Activated CD8-positive, alpha-beta memory T cell treated with anti-CD3 and anti-CD28 coated beads, Interleukin-2, amount 50 U/mL, for 1 hour (primary cell): ENCODE data around the gene CYLD.

Experiments used
- DNase-seq: peaks from one replicate; pipeline ENCODE4 v3.0.0-alpha.2; 2020; ENCODE audit errors: extremely low read depth

Gene CYLD

DNA sequence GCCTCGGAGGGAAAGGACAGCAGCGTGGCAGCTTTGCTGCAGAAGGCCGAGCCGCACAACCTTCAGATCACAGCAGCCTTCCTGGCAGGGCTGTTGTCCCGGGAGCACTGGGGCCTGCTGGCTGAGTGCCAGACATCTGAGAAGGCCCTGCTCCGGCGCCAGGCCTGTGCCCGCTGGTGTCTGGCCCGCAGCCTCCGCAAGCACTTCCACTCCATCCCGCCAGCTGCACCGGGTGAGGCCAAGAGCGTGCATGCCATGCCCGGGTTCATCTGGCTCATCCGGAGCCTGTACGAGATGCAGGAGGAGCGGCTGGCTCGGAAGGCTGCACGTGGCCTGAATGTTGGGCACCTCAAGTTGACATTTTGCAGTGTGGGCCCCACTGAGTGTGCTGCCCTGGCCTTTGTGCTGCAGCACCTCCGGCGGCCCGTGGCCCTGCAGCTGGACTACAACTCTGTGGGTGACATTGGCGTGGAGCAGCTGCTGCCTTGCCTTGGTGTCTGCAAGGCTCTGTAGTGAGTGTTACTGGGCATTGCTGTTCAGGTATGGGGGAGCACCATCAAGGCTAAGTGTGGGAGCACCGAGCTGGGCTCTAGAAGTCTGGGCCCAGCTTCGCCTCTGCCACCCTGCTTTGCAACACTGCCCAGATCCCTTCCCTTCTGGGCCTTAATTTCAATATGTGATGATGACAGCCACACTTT, 29.9 kb upstream of the CYLD start:
- no peak for DNase-seq

DNA sequence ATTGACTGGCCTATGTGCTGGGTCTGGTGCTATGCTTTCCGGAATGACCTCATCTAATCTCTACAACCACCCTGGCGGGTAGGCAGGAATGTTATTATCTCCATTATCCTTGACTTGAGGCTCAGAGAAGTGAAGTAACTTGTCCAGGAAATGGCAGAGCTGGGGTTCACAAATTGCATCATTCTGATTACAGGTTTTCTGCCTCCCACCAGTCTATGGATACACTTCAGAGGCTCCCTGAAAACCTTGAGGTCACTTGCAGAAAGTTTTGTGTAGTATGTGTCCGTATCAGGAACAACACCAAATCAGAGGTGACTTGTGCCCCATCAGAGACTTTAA, 29.4 kb upstream of the CYLD start:
- no peak for DNase-seq

DNA sequence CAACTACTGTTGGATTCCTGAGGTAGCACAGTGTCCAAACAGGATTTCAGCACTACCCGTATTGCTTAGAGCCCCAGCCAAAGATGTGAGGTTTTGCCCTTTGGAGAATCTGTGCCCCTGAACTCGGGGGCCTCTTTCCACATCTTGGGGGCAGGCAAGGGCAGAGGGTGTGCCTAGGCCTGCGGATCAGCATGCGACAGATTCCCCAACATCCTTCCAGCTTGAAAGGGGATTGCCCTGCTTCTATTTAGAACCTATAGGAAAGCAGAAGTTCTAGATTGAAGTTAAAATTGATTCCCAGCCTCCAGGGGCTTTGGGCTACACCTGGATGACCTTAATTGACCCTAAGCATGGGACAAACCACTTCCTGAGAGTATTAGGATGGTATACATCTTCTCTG, 28.9 kb upstream of the CYLD start:
- no peak for DNase-seq

DNA sequence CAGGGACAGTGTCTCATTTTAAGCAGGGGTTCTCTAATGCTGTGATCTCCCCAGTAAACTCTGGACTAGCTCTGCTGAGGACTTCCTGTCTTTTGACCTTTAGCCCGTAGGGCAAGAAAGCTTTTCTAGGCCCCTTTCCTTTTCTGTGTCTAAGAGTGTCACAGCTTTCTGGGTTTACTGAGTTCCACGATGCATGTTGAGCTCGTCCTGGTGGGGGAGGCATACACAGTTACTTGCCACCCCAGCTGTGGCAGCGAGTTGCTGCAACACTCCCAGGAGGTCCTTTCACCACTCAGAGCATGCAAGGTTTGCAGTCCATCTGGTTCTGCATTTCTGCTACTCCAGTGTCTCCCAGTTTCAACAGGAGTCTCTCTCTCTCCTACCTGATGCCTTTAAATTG, 24.8 kb upstream of the CYLD start:
- no peak for DNase-seq

DNA sequence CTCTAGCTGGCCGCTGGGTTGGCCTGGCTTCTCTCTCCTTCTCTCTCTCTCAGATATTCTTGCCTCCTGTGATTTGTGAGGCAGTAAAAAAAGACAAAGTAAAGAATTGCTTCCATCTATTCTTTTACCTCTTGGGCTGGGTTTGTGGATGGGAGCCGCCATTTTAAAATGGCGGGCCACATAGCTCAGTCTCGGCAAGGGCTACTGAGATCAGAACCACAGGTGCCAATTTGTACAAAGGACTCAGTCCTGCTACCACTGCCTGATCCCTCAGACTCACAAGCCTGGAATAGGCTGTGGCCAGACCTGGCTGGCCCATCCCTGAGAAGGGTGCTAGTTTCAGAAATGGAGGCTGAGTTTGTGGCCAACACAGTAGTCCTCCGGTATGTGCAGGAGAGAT, 24.4 kb upstream of the CYLD start:
- DNase-seq, result no peak

DNA sequence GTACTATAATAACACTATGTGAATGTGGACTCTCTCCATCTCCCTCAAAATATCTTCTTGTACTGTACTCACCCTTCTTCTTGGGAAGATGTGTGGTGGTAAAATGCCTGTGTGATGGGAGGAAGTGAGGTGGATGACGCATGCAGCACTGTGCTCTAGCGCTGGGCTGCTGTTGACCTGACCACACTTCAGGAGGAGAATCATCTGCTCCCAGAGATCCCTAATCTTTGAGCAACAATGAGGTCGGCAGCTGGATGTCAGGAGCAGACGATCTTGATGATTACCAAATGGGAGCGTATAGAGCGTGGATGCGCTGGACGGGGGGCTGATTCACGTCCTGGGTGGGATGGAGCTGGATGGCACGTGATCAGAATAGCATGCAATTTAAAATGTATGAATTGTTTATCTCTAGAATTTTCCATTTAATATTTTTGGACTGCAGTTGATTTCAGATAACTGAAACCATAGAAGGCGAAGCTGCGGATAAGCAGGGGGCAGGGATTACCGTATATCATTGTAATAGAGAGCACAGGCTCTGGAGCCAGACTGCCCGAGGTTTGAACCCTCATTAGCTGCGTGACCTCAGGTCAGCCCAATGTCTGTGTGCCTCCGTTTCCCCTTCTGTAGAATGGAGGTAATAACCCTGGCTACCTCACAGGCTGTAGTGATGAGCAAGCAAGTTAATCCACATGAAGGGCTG, 23.7 kb upstream of the CYLD start:
- DNase-seq, result no peak

DNA sequence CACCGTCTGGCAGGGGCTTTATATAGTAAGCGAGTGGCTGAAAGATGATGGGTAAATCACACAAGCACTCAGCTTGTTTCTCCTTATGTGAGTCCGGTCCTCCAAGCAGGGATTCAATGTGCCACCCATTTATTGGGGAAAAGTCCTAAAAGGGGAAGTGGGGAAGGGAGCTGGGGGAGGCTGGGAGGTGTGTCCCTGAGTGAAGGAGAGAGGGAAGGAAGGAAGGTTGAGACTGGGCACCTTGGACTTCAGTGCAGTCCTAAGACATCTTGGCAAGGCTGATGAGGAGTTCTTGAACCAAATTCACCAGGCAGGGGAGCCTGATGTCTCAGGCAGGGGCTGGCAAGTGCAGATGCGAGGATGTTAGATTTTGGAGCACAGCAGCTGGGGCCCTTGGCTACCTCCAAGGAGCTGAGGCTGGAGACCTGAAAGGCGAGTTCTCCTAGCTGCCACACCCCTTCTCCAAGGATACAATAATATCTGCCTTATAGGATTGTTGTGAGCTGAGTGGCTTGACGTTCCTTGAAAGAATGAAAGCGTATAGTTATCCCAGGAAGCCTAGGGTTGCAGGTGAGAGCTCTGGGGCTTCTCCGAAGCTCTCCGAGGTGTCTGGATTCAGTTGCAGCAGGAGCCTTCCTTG, 23.0 kb upstream of the CYLD start:
- DNase-seq, result no peak

DNA sequence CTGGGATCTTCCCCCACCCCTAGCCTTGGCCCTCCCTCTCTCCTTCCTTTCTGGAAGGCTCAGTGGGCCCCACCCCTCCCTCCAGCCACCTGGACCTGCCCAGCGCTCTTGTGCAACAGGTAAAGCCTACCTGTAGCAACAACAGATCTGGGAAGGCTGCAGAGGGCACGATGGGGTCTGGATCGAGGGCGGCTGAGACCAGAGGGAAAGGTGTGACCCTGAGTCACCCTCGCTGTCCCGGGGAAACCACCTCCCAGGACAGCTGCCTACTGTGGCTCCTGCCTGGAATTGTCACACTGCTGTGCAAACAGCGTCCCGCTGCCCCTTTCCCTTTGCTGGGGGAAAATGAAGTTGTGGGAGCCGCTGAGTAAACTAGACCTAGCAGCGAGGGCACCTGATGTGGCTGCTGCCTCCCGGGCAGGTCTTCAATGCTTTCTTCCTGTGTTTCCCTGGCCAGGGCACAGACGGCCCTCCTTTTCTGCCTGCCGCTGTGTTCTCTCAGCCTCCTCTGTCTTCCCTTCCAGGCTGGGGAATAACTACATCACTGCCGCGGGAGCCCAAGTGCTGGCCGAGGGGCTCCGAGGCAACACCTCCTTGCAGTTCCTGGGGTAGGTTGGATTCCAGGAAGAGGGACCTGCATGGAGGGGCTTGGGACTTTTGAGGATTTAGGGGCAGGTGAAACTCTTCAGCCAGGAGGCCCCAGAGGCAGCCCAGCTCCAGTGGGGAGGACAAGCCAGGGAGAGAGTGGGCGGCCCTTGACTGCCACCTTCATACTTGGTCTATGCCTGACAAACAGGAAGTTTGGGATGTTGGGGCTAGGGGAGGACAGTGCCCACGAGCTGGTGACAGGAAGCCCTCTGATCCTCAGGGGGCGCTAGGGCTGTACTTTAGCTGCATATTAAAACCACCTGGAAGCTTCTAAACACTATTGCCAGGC, 22.2 kb upstream of the CYLD start:
- no peak for DNase-seq

DNA sequence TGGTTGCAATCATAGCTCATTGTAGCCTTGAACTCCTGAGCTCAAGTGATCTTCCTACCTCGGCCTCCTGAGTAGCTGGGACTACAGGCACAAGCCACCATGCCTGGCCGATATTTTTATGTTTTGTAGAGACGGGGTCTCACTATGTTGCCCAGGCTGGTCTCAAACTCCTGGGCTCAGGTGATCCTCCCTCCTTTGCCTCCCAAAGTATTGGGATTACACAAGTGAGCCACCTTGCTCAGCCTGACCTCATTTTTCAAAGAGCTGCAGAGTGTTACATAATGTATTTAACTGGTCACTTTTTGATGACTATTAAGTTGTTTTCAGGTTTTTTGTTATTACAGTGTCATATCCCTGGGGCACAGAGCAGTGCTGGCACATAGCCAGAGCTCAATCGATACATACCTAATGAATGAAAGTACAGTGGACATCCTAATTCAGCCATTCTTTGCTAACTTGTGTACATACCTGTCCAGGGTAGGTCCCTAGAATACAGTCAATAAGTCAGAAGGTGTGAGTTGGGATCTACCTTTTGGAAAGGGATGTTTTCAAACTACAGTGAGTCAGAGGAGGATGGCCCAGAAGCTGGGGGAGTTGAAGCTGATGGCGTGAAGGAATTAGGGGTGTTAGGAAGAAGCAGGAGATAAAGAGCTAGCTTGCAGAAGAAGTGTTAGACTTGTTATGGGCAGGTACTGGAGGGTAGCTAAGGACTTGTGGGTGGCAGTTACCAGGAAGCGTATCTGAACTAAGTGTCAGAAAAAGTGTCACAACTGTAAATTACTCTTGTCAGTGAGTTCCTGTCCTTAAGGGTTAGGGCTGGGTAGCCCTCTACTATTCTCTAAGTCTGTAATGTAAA, 20.1 kb upstream of the CYLD start:
- DNase-seq, result no peak

DNA sequence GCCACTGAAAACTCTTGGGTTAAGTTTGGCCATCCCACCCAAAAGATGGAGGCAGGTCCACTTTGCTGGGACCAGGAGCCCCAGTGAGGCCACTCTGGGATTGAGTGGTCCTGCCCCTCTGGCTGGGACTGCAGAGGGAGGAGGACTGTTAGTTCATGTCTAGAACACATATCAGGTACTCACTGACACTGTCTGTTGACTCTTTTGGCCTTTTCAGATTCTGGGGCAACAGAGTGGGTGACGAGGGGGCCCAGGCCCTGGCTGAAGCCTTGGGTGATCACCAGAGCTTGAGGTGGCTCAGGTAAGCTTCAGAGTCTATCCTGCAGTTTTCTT, 19.5 kb upstream of the CYLD start:
- DNase-seq, result no peak

DNA sequence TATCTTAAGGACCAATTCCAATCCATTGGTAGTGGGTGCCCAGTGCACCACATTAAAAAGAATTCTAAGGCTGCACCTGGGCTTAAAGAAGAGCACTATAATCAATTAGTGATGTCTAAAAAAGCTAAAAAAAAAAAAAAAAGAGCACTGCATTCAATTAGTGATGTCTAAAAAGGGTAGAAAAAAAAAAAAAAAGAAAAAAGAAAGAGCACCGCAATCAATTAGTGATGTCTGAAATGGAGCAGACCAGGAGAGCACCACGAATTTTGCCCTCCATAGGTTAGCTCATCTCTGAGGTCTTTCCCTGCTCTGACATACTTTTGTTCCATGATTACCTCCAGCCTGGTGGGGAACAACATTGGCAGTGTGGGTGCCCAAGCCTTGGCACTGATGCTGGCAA, 18.9 kb upstream of the CYLD start:
- DNase-seq, result no peak

DNA sequence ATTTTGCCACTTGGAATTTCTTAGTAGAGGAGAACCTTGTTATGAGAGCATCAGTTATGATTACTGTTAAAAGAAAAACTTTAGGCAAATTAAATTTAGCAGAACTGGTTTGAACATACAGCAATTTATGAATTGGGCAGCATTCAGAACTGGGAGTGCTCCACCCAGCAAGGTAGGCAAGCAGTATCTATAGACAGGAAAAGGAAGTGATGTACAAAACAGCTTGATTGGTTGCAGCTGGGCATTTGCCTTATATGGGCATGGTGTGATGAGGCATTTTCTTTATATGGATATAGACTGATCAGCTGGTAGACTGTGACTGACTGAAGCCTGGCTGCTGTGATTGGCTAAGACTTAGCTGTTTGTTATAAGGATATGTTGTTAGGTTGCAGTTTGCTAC, 17.6 kb upstream of the CYLD start:
- no peak for DNase-seq

DNA sequence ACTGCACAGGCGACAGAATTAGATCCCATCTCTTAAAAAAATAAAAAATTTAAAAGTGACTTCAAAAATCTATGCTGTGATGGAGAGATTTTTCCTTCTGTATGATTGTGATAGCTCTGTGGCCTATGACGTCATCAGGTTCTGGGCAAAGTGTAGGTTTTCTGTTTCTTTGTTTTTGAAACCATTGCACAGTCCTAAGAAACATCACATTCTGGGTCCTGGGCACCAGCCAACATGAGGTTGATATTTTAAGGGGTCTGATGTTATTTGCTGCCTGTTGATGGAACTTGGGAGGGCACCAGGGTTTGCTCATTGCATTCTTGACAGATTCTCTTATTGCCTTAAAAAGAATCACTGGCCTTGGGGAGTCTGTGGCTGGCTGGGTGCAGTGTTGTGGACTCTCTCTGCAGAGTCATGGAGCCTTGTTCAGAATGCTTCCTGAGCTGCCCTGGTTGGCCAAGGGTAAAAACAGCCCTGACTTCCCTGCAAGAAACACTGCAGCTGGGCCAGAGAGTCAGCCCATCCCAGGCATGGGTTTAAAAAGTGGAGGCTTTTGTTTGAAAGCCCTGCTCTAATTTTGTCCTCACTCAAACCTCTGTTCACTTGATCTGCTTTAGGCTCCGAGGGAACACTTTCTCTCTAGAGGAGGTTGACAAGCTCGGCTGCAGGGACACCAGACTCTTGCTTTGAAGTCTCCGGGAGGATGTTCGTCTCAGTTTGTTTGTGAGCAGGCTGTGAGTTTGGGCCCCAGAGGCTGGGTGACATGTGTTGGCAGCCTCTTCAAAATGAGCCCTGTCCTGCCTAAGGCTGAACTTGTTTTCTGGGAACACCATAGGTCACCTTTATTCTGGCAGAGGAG, 10.5 kb upstream of the CYLD start:
- DNase-seq, result no peak

DNA sequence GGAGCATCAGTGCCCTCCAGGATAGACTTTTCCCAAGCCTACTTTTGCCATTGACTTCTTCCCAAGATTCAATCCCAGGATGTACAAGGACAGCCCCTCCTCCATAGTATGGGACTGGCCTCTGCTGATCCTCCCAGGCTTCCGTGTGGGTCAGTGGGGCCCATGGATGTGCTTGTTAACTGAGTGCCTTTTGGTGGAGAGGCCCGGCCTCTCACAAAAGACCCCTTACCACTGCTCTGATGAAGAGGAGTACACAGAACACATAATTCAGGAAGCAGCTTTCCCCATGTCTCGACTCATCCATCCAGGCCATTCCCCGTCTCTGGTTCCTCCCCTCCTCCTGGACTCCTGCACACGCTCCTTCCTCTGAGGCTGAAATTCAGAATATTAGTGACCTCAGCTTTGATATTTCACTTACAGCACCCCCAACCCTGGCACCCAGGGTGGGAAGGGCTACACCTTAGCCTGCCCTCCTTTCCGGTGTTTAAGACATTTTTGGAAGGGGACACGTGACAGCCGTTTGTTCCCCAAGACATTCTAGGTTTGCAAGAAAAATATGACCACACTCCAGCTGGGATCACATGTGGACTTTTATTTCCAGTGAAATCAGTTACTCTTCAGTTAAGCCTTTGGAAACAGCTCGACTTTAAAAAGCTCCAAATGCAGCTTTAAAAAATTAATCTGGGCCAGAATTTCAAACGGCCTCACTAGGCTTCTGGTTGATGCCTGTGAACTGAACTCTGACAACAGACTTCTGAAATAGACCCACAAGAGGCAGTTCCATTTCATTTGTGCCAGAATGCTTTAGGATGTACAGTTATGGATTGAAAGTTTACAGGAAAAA, 9.7 kb upstream of the CYLD start:
- no peak for DNase-seq

DNA sequence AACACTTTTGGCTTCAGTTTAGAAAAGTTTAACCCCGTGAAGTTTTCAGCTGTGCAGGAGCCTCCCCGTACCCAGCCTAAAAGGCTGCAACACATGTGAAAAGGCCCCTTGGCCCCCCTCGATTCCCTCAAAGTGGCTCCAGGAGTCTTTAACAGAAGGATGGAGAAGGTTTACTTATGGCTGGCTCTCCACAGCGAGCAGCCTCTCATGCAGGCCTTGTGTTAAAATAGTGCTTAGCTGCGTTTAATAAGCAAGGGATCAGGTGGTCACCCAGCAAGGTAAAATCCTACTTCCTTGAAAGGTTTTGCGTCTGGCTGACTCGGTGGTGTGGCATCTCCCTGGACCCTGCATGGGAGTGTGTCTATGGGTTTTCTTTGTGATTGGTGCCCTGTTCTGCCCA, 8.4 kb upstream of the CYLD start:
- DNase-seq, result no peak

DNA sequence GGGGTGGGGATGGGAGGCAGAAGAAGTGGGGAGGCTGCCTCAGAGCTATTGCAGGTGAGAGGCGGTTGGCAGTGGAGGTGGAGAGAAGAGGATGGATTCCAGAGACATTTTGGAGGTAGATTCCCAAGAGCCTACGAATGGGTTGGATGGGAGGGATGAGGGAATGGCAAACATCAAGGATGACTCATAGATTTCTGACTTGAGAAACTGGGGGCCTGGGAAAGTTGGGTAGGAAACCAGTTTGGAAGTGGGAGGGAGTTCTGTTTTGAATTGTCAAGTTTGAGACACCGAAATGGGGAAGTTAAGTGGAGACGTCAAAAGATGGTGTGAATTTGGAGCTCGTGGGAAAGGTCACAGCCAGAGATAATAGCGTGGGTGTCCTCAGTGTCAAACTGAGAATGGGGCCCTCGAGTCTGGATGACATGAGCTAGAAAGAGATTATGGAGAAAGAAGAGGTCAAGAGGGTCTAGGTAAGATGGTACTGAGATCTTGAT, 6.2 kb upstream of the CYLD start:
- no peak for DNase-seq

DNA sequence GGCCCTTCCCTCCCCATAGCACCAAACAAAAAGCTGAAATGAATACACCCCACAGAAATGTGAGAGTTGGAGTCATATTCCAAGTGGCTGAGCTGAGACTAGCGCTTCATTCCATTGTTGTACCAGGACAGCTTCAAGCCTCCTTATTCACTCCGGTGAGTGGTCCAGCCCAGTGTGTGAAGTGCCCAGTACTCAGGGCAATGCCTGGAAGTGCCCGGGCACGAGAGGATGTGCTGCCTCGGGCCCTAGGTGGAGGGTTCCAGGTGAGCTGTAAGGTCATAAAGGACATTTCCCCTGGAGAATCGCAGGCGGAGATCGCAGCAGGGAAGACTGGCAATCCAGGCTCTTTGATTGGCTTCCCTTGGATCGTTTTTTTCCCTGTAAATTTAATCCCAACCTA, 5.4 kb upstream of the CYLD start:
- DNase-seq, result no peak

DNA sequence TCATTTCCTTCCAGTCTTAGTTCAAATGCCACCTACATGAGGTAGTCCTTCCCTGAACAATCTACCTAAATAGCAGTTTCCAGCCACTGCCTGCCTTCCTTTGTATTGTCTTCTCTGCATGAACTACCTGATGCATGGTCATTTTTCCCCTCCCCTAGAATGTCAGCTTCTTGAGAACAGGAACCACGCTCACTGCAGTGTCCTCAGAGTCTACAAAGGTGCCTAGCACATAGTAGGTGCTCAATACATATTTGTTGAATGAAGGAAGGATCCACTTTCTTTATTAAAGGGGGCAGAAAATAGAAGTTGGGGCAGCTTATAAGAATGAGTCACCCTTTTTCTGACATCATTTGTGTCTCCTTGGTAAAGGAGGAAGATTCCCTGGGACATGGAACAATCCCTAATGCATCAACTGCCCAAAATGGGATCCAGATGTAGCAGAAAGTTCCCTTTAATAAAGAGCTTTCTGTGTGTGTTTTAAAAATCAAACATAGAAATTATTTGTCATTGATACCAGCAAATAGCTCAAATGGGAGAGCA, 4.4 kb upstream of the CYLD start:
- DNase-seq, result no peak

DNA sequence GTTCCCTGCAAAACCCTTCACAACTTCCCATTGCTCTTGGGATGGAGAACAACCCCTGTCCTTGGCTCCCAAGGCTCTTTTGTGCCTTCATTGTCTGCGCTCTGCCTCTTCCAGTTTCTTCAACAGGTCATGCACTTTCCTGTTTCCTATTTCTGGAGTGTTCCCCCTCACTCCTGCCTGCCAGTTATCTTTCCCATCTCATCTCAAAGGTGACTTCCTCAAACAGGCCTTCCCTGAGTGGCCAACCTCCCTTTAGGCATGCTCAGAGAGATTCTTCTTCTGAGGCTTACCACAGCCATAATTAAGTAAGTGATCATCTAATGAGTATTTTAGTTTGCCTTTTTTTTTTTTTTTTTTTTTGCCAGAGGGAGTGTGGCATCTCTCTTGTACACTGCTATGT, 2.9 kb upstream of the CYLD start:
- no peak for DNase-seq
